Amniotic stem cell (primary cell): ENCODE measurements around the gene FHOD3.

Experiments
- DNase-seq: peaks from one replicate; lab custom pipeline; 2025; lab: John Stamatoyannopoulos, UW

FHOD3 gene

DNA sequence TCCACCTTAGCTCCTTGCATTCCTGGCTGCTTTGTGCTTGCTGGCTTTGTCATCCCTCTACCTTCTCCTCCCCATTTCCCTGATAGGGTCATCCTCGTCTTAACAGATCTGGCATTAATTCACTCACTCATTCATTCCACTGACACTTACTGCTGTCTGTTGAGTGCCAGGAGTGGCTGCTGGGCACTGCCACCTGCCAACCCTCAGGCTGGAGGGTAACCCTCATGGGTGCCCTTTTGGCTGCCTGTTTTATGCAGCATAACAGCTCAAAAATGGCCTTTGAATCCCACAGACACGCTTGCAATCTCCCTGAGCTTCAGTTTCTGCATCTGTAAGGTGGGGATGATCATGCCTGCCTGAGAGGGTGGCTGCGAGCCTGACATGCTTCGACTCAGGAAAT lies 25.2 kb downstream of the FHOD3 start:
- DNase-seq: no peak

DNA sequence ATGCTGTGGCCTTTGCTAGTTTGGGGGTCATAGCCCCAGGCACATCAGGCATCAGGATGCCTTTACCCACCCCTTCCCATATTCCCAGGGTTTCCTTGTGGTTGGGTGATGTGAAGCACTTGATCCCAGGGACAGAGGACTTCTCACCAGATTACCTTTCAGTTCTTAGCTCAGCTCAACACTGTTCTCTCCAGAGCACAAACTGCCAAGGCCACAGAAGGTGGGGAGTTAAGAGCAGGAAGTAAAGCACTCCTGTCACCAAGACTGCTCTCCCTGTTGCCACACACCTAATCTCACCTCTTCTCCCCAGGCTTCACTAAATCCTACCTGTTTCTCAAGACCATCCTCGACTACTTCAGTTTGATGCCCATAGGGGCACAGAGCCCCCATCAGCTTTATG lies 25.9 kb downstream of the FHOD3 start:
- no peak for DNase-seq

DNA sequence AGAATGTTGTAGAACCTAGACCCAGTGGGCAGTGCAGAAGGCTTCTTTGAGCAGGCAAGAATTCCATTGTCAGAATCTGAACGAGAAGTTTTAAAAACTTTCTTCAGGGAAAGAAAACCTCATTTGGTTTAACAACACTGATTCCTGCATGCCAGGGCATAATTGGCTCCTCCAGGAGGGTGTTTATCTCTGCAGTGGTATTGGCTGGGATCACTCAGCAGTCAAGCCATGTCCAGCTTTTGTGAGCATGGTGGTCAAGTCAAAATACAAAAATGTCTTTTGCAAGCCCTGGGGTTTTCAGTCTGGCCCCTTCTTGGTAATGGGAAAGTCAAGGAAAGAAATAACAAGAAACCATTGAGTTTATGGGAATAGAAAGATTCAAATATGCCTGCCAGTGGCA lies 28.3 kb downstream of the FHOD3 start:
- no peak for DNase-seq

DNA sequence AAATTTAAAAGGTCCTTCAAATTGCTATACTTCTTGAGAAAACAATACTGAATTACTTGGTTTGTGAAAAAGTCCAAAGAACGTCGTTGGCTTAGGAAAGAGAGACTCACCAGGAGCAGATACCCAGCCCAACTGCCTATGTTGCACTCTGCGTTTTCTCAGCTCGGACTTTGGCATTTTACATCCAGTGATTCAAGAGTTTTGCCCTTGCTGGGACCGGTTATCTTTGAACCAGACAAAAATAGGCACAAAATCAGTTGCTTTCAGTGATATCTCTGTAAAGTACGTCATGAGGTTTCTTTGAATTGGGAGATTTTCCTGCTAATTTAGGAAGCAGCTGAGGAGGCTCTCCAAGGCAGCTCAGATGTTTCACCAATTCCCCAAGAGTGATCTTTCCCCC lies 29.3 kb downstream of the FHOD3 start:
- DNase-seq: no peak

DNA sequence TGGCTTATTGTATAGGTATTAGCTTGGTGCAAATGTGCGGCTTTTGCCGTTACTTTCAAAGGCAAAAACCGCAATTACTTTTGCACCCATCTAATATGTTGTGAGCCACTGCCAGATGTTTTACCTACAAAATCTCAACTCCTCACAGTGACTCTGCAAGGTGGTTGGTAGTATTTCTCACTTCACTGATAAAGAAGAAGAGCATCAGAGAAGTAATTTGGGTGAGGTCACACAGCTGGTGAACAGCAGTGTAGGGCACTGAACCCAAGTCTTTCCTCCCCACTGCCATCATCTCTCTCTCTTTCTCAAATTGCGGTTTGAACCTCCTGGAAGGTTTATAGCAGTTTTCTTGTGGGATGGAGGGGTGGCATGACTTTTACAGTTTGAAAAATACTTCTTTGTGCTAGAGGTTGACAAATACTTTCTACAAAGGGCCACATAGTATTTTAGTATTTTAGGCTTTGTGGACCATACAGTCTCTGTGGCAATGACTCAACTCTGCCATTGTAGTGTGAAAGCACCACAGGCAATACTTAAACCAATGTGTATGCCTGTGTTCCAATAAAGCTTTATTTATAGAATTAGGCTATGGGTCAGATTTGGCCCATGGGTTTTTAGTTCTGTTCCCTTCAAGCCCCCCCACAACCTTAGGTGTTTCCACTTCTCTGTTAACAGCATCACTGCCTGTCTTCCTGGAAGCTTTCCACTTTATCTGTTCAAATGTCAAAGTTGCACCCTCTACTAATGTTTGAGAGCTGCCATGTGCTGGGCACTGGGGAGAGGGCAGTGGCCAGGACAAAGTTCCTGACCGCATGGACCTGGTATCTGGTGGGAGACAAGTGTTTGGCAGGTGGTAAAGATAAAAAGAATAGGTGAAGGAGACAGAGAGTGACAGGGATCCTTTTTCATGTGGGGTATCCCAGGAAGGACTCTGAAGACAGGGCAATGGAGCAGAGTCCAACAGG lies 30.1 kb downstream of the FHOD3 start:
- no peak for DNase-seq

DNA sequence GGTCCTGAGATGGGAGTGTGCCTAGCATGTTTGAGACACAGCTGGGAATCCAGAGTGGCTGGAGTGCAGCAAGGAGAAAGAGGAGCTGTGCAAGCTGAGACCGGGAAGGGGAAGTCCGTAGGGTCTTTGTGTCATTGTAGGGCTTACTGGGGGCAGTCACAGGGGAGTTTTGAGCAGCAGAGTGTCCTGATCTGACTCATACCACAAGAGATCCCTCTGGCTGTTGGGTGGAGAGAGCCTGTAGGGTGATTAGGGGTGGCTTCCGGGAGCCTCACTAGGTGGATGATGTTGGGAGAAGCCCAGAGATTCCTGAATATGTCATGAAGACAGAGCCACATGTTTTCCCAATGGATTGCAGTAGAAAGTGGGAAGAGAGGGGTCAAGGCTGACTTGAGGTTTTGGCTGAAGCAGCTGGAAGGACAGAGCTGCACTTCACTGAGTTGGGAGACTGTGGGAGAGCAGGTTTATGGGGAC lies 30.9 kb downstream of the FHOD3 start:
- DNase-seq: no peak

DNA sequence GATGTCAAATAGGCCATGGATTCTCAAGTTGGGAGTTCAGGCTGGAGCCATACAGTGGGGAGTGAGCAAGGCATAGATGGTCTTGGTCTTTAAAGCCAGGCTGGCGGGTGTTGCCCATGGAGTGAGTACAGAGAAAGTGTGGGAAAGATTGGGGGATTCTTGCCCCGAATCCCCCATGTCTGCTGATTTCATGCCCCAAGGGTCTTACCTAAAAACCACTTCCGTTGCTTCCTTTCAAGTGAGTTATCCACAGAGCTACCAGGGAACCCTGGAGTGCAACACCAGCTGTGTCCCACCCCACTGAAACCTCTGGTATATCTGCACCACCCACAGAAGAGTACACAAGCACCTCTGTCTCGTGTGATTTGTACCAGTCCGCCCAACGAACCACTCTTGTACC lies 31.4 kb downstream of the FHOD3 start:
- no peak for DNase-seq

DNA sequence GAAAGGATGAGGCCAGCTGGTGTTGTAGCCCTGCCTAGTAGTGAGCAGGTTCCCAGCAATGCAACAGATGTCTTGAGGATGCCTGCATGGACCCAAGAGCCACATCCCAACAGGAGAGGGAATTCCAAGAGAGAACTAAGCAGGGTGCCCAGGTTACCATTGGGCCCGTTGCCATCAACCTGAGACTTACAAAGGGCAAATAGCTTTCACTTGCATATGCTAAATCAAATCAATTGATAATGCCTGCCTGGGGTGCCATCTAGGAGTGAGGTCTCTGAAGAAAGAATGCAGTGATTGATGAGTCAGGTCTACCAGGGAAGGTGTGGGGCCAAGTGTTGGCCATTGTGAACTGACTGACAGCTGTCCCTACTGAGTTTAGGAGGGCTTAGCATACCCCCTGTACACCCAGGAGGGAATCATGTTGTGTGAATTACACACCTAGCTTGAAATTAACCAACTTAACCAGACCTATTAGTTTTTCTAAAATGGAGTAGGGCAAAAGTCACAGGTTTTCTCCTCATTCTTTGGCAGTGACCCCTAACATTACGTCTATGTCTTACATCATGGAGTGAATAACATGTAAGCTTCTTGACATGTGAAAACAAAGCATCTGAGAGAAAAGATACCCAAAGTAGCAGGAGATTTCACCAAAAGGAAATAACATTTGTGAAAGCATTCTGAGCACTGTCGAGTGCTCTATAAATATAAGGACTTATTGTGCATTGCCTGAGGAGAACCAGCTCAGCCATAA lies 32.3 kb downstream of the FHOD3 start:
- DNase-seq: no peak

DNA sequence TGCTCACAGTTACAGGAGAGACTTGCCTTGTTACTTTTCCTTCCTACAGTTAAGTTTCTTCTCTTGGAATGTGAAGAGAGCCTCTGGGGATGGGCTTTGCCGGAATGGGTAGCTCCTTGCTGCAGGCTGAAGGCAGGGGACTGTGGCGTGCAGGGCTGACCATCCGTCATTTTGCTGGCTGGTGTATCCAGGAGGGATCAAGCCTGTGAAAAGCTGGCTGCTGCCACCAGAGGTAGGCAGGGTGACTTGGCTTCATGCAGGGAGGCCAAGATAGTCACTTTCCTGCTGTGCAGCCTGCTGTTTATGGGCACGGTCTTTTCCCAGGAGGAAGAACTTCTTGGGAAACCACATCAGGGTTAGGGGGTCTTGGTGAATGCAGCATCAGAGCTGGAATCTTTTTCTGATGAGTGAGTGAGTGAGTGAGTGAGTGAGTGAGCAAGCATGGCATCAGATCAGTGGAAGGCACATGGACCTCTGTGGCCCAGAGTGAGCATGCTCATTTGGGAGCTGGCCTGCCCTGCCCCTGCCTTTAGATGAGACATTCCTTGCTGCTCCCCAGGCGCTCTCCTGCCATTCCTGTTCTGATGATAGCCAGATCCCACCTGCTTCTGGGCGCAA lies 33.0 kb downstream of the FHOD3 start:
- no peak for DNase-seq

DNA sequence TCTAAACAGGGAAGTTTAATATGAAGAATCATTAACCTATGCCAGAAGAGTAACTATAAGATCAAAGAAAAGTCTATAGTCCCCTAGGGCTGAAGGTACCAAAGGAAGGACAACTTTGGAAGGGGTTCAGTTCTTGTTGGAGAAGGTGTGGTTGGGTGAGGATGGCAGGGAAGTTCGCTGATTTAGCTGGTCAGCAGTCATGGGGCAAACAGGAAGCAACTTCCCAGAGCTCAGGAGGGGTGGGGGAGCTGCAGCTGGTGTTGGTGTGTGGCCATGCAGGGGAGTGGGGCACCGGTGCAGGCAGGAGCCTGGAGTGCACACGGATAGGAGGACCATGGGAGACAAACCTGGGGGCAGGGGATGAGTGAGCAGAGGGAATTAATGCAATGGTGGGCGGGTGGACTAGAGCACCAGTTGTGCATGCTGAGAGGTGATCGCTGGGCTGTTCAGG lies 34.0 kb downstream of the FHOD3 start:
- no peak for DNase-seq

DNA sequence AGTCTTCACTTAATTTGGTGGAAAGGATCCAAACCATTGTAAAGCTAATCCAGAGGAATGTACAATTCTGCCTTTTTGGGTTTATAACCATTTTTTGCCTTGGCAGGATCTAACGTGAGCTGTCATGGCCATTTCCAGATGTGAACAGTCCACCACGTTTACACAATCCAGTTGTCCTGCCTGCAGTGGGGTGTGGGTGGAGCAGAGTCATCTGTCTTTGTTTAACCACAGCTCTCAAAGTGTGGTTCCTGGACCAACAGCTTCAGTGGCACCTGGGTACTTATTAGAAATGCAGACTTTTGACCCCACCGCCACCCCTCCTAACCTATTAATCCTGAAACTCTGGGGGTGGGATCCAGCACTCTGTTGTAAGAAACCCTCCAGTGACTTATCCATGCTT lies 35.9 kb downstream of the FHOD3 start:
- DNase-seq: no peak

DNA sequence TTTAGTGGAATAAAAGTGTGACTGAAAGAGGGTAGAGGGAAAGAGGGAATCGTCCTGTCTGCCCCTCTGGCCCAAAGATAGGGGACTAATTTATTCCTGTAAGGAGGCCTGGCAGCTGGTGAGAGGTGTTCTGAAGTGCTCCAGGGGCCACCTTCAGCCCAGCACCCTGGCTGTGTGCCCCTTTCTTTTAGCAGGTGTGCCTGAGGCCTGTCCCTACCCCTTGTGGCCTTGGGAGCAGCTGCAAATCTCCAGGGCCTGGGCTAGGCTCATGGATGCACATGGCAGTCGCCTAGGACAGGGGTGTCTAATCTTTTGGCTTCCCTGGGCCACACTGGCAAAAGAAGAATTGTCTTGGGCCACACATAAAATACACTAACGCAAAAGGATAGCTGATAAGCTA lies 37.3 kb downstream of the FHOD3 start:
- DNase-seq: no peak

DNA sequence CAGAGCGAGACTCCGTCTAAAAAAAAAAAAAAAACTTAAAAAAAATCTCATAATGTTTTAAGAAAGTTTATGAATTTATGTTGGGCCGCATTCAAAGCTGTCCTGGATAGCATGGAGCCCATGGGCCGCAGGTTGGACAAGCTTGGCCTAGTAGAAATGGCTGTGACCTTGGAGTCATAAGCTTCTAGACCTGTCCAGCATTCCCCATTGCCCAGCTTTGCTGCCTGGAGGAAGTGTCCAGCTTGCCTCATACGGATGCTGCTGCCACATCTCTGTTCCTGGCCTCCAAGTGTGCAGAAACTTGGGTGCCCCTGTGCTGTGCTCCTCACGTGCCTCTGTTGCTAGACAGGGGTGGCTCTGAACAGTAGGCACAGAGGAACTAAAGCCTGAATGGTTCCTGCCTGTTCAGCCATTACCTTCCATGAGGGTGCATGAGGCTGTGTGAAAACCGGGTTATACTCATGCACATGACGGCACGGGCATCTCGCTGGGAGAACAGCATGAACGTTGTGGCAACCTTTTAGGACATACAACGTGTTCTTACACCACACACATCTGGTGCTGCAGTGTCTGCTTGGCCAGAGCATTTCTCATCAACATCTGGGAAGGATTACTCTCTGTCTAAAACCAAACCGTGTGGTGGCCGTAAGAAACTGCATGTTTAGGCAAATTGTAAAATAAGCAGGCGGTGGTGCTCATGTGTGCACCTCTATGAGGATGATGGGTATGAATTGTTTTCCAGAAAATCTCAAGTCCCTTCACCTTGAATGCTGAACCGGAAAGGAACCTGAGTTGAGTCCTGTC lies 38.2 kb downstream of the FHOD3 start:
- no peak for DNase-seq

DNA sequence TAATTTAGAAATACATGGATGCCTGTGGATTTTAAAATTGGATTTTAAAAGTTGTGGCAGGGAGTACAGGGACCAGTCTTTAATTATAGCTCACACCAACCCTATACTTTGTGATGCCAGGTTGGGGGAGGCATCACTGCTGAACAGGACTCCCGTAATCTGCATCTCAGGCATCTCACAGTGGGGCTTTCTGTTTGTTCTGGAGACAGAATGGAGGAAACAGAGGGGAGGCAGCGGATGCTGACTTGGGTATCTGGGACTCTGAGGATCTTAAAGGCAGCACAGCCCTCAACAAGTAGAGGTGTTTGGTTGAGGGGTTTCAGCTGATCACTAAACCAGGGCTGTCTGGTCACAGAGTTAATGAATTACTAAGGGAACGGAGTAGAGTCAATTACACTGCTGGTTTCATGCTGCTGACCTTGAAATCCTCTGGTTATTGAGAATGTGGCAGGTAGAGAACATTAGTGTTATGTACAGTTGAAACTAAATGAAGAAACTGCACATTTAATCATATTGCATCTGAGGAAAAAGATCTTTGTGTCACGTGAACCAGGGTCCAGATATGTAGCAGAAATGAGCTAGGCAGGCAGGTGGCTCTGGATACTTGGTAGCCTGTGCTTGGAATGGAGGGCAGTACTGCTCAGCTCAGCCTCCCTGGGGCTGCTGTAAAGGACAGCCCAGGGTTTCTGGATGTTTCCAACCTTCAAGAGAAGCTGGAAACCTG lies 40.3 kb downstream of the FHOD3 start:
- DNase-seq: no peak

DNA sequence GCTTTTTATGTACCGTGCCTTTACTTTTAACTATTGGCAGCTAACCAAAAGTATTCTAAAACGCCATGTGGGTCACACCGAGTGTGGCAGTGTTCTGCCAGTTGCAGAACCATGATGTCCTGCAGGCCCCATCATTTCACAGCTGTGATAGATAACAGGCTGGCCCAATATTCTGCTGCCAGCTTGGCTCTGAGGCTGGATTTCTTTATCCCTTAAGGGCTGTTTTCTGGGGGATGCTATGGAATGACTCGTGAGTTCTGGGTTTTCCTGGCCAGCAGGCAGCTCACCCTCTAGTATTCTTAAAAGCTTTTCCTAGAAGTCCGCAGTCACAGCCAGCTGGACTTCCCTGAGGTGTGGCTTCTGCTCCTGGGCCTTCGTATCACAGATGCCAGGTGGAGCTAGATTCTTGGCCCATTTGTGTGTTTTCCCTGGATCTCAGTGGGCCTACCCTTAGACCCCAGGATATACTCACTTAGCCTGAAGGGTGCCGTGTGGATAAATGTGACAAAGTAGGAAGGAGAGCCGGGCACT lies 41.0 kb downstream of the FHOD3 start:
- no peak for DNase-seq

DNA sequence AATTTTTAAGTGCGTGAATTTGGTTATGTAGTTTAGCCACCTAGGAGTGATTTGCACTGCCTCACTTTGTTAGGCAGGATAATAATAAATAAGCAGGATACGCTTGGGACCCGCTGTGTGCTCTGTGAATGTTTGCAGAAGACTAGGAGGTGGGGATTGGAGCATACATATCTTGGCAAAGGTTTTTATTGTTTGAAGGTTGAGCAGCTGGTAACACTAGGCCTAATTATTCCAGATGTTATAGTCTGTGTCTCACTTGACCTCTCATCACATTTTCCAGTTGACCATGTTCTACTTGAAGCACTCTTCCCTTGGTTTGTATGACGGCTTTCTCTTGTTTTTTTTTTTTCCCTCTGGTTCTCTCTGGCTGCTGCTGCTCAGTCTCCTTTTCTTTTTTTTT lies 42.7 kb downstream of the FHOD3 start:
- DNase-seq: no peak

DNA sequence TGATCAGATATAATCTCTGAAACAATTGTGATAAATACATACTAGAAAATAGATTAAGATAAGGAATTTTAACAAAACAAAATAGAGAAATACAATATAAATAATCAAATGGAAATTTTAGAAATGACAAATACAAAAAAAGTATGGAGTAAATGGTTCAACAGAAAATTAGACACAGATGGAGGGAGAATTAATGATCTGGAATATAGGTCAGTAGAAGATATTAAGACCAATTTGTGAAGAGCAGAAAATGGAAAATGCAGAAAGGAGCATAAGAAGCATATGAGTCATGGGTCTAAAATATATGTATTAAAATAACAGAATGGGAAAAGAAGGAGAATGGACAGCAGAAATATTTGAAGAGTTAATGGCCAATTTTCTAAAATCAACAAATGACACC lies 44.4 kb downstream of the FHOD3 start:
- no peak for DNase-seq

DNA sequence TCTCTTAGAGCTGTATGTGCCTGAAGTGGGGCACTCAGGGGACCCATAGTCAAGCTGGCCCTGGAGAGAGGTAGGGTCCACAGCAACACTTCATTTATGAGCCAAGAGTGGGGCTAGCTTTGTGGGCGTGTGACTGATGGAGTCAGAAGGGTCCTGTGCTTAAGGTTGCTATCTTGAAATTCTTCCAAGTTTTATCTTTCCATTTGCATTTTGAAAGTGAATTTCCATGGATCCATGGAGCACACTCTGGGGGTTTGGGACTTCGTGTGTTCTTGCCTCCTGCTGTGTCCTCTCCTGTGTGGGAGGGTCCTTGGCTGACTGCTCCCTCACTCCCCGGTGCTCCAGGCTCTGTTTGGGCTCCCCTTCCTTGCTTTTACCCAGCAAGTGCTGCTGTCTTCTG lies 50.8 kb downstream of the FHOD3 start:
- DNase-seq: no peak

DNA sequence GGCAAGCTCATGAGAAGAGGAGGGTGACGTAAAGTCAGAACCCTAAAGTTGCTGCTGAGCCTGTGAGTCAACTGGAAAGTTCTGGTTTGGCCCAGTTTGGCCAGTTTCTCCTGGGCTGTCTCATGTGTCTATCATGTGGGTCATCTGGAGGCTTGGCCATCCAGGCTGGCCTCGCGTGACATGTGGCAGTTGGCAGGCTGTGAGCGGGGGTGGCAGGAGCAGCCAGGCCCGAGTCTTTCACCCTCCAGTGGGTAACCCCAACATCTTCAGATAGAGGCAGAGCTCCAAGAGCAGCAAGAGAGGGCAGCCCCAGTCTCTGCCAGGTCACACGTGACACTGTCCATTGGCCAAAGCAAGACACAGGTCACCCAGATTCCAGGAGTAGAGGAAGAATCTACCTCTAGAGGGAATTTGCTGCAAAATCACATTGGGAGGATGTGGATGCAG lies 51.5 kb downstream of the FHOD3 start:
- DNase-seq: no peak

DNA sequence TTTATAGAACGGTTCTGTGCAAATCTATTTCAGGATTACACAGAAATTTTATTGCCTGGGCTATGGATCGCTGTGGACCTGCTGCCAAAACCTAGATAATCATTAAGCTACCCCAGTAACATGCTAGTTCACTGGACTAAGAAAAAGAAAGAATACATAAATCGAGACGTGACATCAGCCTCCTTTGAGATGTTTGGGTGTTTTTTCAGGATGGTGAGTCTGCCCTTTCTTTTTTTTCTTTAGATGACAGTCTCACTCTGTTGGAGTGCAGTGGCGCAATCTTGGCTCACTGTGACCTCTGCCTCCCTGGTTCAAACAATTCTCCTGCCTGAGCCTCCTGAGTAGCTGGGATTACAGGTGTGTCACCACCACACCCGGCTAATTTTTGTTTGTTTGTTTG lies 52.0 kb downstream of the FHOD3 start:
- DNase-seq: no peak

DNA sequence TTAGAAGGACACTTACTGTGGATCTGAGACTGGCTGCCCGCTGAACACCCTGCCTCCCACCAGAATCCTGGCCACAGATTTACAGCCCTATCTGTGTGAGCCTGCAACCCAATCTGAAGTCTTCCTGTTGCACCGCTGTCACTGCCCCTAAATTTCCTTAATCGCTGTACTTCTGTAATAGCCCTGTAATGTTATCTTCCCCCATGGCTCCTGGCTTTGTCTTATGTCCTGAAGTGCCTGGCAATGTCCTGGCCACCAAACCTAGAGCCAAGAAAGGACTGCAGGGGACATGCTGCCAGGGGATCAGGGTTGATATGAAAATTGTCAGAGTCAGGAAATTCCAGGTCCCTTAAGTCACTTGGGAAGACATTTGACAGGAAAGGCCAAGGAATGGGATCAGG lies 52.7 kb downstream of the FHOD3 start:
- no peak for DNase-seq
